H9 (cell line): ENCODE data around the gene NLRP4. TPM values are rescaled to one million over a fixed set of nuclear protein-coding genes. Genes with fewer than 3 reads are reported as not detected.

Experiments used
- DNase-seq: peaks from one replicate; pipeline ENCODE4 v3.0.0-alpha.2; 2017
- H2AFZ ChIP-seq: one replicate; pipeline ENCODE4 v1.6.1; 2013; ENCODE audit warnings: mild to moderate bottlenecking, low read length, control low read depth, moderate library complexity
- H2AK5ac ChIP-seq: 2 replicates; pipeline ENCODE4 v1.6.1; 2013; ENCODE audit warnings: low read length, control low read depth, mixed read lengths; ENCODE audit not compliant: insufficient read length
- H2BK120ac ChIP-seq: one replicate; pipeline ENCODE4 v1.6.1; 2013; ENCODE audit warnings: low read depth, mild to moderate bottlenecking, low read length, control low read depth, inconsistent platforms; ENCODE audit not compliant: poor library complexity, severe bottlenecking
- H2BK12ac ChIP-seq: 2 replicates; pipeline ENCODE4 v1.6.1; 2013; ENCODE audit warnings: low read length, control low read depth, mixed read lengths, low read depth; ENCODE audit not compliant: insufficient read length
- H2BK15ac ChIP-seq: 2 replicates; pipeline ENCODE4 v1.6.1; 2013; ENCODE audit warnings: low read depth, low read length, control low read depth
- H2BK20ac ChIP-seq: one replicate; pipeline ENCODE4 v1.6.1; 2013; ENCODE audit warnings: low read depth, mild to moderate bottlenecking, low read length, control low read depth, inconsistent platforms; ENCODE audit not compliant: poor library complexity, severe bottlenecking
- H2BK5ac ChIP-seq: 2 replicates; pipeline ENCODE4 v1.6.1; 2013; ENCODE audit warnings: low read length, control low read depth, mixed read lengths; ENCODE audit not compliant: insufficient read length
- H3K14ac ChIP-seq: 2 replicates; pipeline ENCODE4 v1.6.1; 2013; ENCODE audit warnings: low read length, control low read depth; ENCODE audit not compliant: insufficient read depth
- H3K18ac ChIP-seq: 2 replicates; pipeline ENCODE4 v1.6.1; 2013; ENCODE audit warnings: low read depth, mild to moderate bottlenecking, mixed read lengths, low read length, control low read depth; ENCODE audit not compliant: insufficient read length
- H3K23ac ChIP-seq: 2 replicates; pipeline ENCODE4 v1.6.1; 2013; ENCODE audit warnings: low read length, control low read depth, mixed read lengths, low read depth; ENCODE audit not compliant: insufficient read length
- H3K23me2 ChIP-seq: 2 replicates; pipeline ENCODE4 v1.6.1; 2013; ENCODE audit warnings: low read depth, mild to moderate bottlenecking, mixed read lengths, low read length, control low read depth; ENCODE audit not compliant: insufficient read length, poor library complexity, severe bottlenecking
- H3K27ac ChIP-seq: 2 replicates; pipeline ENCODE4 v1.5.1; 2013; ENCODE audit warnings: low read length, control low read depth, mixed read lengths, low read depth; ENCODE audit not compliant: insufficient read length
- H3K27me3 ChIP-seq: 2 replicates; pipeline ENCODE4 v1.6.1; 2013; ENCODE audit warnings: low read length, control low read depth, inconsistent platforms; ENCODE audit not compliant: insufficient read depth
- H3K4ac ChIP-seq: 2 replicates; pipeline ENCODE4 v1.6.1; 2013; ENCODE audit warnings: low read depth, mild to moderate bottlenecking, control low read depth, inconsistent platforms, low read length, moderate library complexity
- H3K4me1 ChIP-seq: 2 replicates; pipeline ENCODE4 v1.6.1; 2013; ENCODE audit warnings: low read length, control low read depth, inconsistent platforms; ENCODE audit not compliant: insufficient read depth
- H3K4me2 ChIP-seq: 2 replicates; pipeline ENCODE4 v1.6.1; 2013; ENCODE audit warnings: low read length, control low read depth, mixed read lengths; ENCODE audit not compliant: insufficient read length, insufficient read depth
- H3K56ac ChIP-seq: 2 replicates; pipeline ENCODE4 v1.6.1; 2013; ENCODE audit warnings: low read depth, mild to moderate bottlenecking, mixed read lengths, low read length, control low read depth; ENCODE audit not compliant: insufficient read length
- H3K79me1 ChIP-seq: 2 replicates; pipeline ENCODE4 v1.6.1; 2013; ENCODE audit warnings: low read depth, mild to moderate bottlenecking, moderate library complexity, low read length, control low read depth, inconsistent platforms; ENCODE audit not compliant: insufficient read depth, poor library complexity, severe bottlenecking
- H3K79me2 ChIP-seq: 2 replicates; pipeline ENCODE4 v1.6.1; 2013; ENCODE audit warnings: low read length, control low read depth, inconsistent platforms; ENCODE audit not compliant: insufficient read depth
- H3K9ac ChIP-seq: 2 replicates; pipeline ENCODE4 v1.6.1; 2013; ENCODE audit warnings: low read length, control low read depth, mixed read lengths; ENCODE audit not compliant: insufficient read length; ENCODE audit errors: extremely low read depth
- H3K9me3 ChIP-seq: one replicate; pipeline ENCODE4 v1.6.1; 2013; ENCODE audit warnings: low read depth, low read length, inconsistent platforms; ENCODE audit not compliant: control insufficient read depth
- H3T11ph ChIP-seq: one replicate; pipeline ENCODE4 v1.6.1; 2013; ENCODE audit warnings: mild to moderate bottlenecking, low read length, control low read depth, inconsistent platforms
- H4K20me1 ChIP-seq: one replicate; pipeline ENCODE4 v1.6.1; 2013; ENCODE audit not compliant: control insufficient read depth, insufficient read length, insufficient read depth
- H4K5ac ChIP-seq: 2 replicates; pipeline ENCODE4 v1.6.1; 2013; ENCODE audit warnings: low read depth, mild to moderate bottlenecking, mixed read lengths, low read length, control low read depth; ENCODE audit not compliant: insufficient read length
- H4K8ac ChIP-seq: replicated peaks from 2 replicates; pipeline ENCODE4 v1.6.1; 2013; ENCODE audit warnings: low read length, control low read depth, mixed read lengths, low read depth; ENCODE audit not compliant: insufficient read length
- H4K91ac ChIP-seq: 2 replicates; pipeline ENCODE4 v1.6.1; 2013; ENCODE audit warnings: low read depth, mild to moderate bottlenecking, moderate library complexity, mixed read lengths, low read length, control low read depth; ENCODE audit not compliant: insufficient read length
- H3K27ac Mint-ChIP-seq, 3 experiments: 2 replicates in 2 of 3; 3 replicates in 1 of 3; pipeline ENCODE4 v1.8.0; 2020 to 2021; ENCODE audit warnings: mixed read lengths in 3 of 3, mild to moderate bottlenecking in 1 of 3, moderate library complexity in 1 of 3
- H3K27me3 Mint-ChIP-seq: 2 replicates; pipeline ENCODE4 v1.8.0; 2021; ENCODE audit warnings: low read depth, mild to moderate bottlenecking, moderate library complexity, mixed read lengths
- H3K36me3 Mint-ChIP-seq, 3 experiments: 2 replicates in 2 of 3; 3 replicates in 1 of 3; pipeline ENCODE4 v1.8.0; 2020 to 2021; ENCODE audit warnings: low read depth in 3 of 3, mixed read lengths in 3 of 3; ENCODE audit not compliant: insufficient read depth in 1 of 3
- H3K4me1 Mint-ChIP-seq, 2 experiments: 2 replicates each; pipeline ENCODE4 v1.8.0; 2020; ENCODE audit warnings: mixed read lengths in 2 of 2
- H3K4me3 Mint-ChIP-seq, 2 experiments: 2 replicates in 1 of 2; 3 replicates in 1 of 2; pipeline ENCODE4 v1.8.0; 2020 to 2021; ENCODE audit warnings: mild to moderate bottlenecking in 2 of 2, mixed read lengths in 2 of 2, moderate library complexity in 1 of 2
- H3K9me3 Mint-ChIP-seq, 2 experiments: 2 replicates in 1 of 2; 3 replicates in 1 of 2; pipeline ENCODE4 v1.8.0; 2020; ENCODE audit warnings: mild to moderate bottlenecking in 2 of 2, mixed read lengths in 2 of 2, moderate library complexity in 1 of 2
- CTCF ChIP-seq: fragments of 200-600 bp; sonication (generic); conservative IDR thresholded peaks from 3 replicates; pipeline ENCODE4 v1.8.0; 2021; ENCODE audit warnings: antibody characterized with exemption, mild to moderate bottlenecking
- WGBS: extraction: QIAGEN DNeasy Blood & Tissue Kit; methylation state at CpG from one replicate; pipeline ENCODE4 v1.1.7; 2013; ENCODE audit warnings: missing lambda C conversion rate, low lambda C conversion rate, mixed read lengths; ENCODE audit not compliant: insufficient read length; ENCODE audit errors: extremely low coverage; 5-methylcytosine and 5-hydroxymethylcytosine counted together
- total RNA-seq: library from RNA; stranded (reverse); gene quantifications from 2 replicates; pipeline ENCODE4 v1.2.1, GENCODE V29; 2021

The NLRP4 gene
- total RNA-seq, 1 experiment from 2014 or later = not detected

GRCh38 chr19:55809381-55810058 is 26.8 kb upstream of the NLRP4 start:
- Mint-ChIP-seq H3K9me3 (peaks cover 95 to 98% of the 10 kb centered on the region in 2 experiments), H3K27ac (no peak overlapping the region), H3K27me3 (no peaks in the 10 kb centered on the region; the same call in 1 of the 2 replicates), H3K36me3 (peaks cover 4 to 33% (median 8%) of the 10 kb centered on the region in 3 experiments; a peak in 6 of 7 replicates), H3K4me1 (no peaks in the 10 kb centered on the region), H3K4me3 (no peak overlapping the region)
- Histone ChIP-seq H2AFZ (no peak overlapping the region), H3K79me1 (no peaks in the 10 kb centered on the region), H2BK5ac (no peak overlapping the region), H4K91ac (no peak overlapping the region), H2BK20ac (no peak overlapping the region), H4K8ac (no peak overlapping the region), H2BK12ac (no peak overlapping the region), H4K5ac (no peak overlapping the region), H3K23me2 (no peaks in the 10 kb centered on the region), H3K14ac (no peak overlapping the region), H3K27ac (no peak overlapping the region), H3K4ac (no peak overlapping the region), H3K27me3 (no peaks in the 10 kb centered on the region; the same call in 1 of the 2 replicates), H3K9me3 (peaks cover 98% of the 10 kb centered on the region), H3K9ac (no peak overlapping the region), H3K79me2 (no peaks in the 10 kb centered on the region), H3K23ac (no peak overlapping the region), H4K20me1 (no peaks in the 10 kb centered on the region), H2BK15ac (no peak overlapping the region), H3K56ac (no peak overlapping the region), H2BK120ac (no peak overlapping the region), H3K18ac (no peak overlapping the region), H3K4me1 (no peaks in the 10 kb centered on the region), H3K4me2 (no peak overlapping the region), H2AK5ac (no peak overlapping the region), H3T11ph (no peak overlapping the region)
- WGBS = no CpG with 5 or more reads among the region's 20 CpGs
- TF ChIP-seq CTCF = peak; percentile 55; the same call in 2 of the 3 replicates
- DNase-seq = peak; percentile 31
